CD14-positive monocyte (primary cell): Measurements from ENCODE around the gene COL19A1. TPM values are rescaled to one million over a fixed set of nuclear protein-coding genes. Genes with fewer than 3 reads are reported as not detected.

Source experiments
- DNase-seq, 3 donors: peaks; one replicate each; pipeline ENCODE4 v3.0.0-alpha.2; 2011 to 2022
- H2AFZ ChIP-seq: 2 replicates; pipeline ENCODE4 v1.6.0; 2012; ENCODE audit warnings: mild to moderate bottlenecking, low read depth, low read length, inconsistent platforms; ENCODE audit not compliant: insufficient read depth, poor library complexity, severe bottlenecking
- H3K27ac ChIP-seq, 2 donors: 1 replicate in 1 of 2; 2 replicates in 1 of 2; pipeline ENCODE4 v1.5.1; 2012 to 2013; ENCODE audit warnings: low read length in 2 of 2, control low read depth in 1 of 2, inconsistent platforms in 1 of 2, low read depth in 1 of 2, mild to moderate bottlenecking in 1 of 2
- H3K27me3 ChIP-seq, 2 donors: one replicate each; pipeline versions ENCODE4 v1.6.0 to v1.6.1; 2011 to 2013; ENCODE audit warnings: low read length in 2 of 2; ENCODE audit not compliant: control insufficient read depth in 2 of 2, insufficient read depth in 2 of 2
- H3K36me3 ChIP-seq, 2 donors: replicated peaks in 1 of 2; 1 replicate in 1 of 2; 2 replicates in 1 of 2; pipeline versions ENCODE4 v1.5.1 to v1.6.1; 2012 to 2013; ENCODE audit warnings: low read length in 2 of 2, control low read depth in 1 of 2, inconsistent platforms in 1 of 2, mild to moderate bottlenecking in 1 of 2; ENCODE audit not compliant: insufficient read depth in 2 of 2, control insufficient read depth in 1 of 2
- H3K4me1 ChIP-seq, 2 donors: 1 replicate in 1 of 2; 2 replicates in 1 of 2; pipeline versions ENCODE4 v1.5.1 to v1.6.1; 2012 to 2013; ENCODE audit warnings: low read length in 2 of 2, control low read depth in 1 of 2, inconsistent platforms in 1 of 2, mild to moderate bottlenecking in 1 of 2, moderate library complexity in 1 of 2; ENCODE audit not compliant: insufficient read depth in 2 of 2, control insufficient read depth in 1 of 2
- H3K4me2 ChIP-seq: replicated peaks from 2 replicates; pipeline ENCODE3; 2012; ENCODE audit warnings: low read length, moderate library complexity, mild to moderate bottlenecking; ENCODE audit not compliant: poor library complexity, severe bottlenecking; ENCODE audit errors: extremely low read depth
- H3K4me3 ChIP-seq, 3 experiments: fragments of 200-600 bp in 1 of 3; sonication (generic) in 1 of 3; replicated peaks in 1 of 3; 1 replicate in 2 of 3; 2 replicates in 1 of 3; pipeline ENCODE4 v1.5.1; 2011 to 2013; ENCODE audit warnings: low read length in 3 of 3, mild to moderate bottlenecking in 3 of 3, control low read depth in 2 of 3, low read depth in 2 of 3, inconsistent platforms in 1 of 3, moderate library complexity in 1 of 3
- H3K79me2 ChIP-seq: 2 replicates; pipeline ENCODE4 v1.6.0; 2012; ENCODE audit warnings: mild to moderate bottlenecking, control low read depth, inconsistent platforms, low read length, moderate library complexity; ENCODE audit not compliant: insufficient read depth
- H3K9ac ChIP-seq: 2 replicates; pipeline ENCODE4 v1.6.0; 2017; ENCODE audit warnings: low read length, mild to moderate bottlenecking; ENCODE audit not compliant: insufficient read depth, poor library complexity, severe bottlenecking
- H3K9me3 ChIP-seq, 2 donors: replicated peaks in 1 of 2; 1 replicate in 1 of 2; 2 replicates in 1 of 2; pipeline versions ENCODE4 v1.5.1 to v1.6.1; 2012 to 2013; ENCODE audit warnings: low read length in 2 of 2, control low read depth in 1 of 2; ENCODE audit not compliant: control insufficient read depth in 1 of 2, insufficient read depth in 1 of 2
- H4K20me1 ChIP-seq: 2 replicates; pipeline ENCODE4 v1.6.0; 2012; ENCODE audit warnings: mild to moderate bottlenecking, low read length, control low read depth, moderate library complexity; ENCODE audit not compliant: insufficient read depth
- H3K27ac Mint-ChIP-seq, 7 donors: one replicate each; pipeline ENCODE4 v1.8.0; 2020; ENCODE audit warnings: mild to moderate bottlenecking in 7 of 7, mixed read lengths in 7 of 7, moderate library complexity in 6 of 7, inconsistent platforms in 2 of 7
- H3K27me3 Mint-ChIP-seq, 3 donors: one replicate each; pipeline ENCODE4 v1.8.0; 2021 to 2022; ENCODE audit warnings: low read depth in 3 of 3, mild to moderate bottlenecking in 3 of 3, mixed read lengths in 3 of 3, moderate library complexity in 3 of 3, inconsistent platforms in 1 of 3
- H3K36me3 Mint-ChIP-seq, 2 donors: one replicate each; pipeline ENCODE4 v1.8.0; 2020; ENCODE audit warnings: mixed read lengths in 2 of 2, inconsistent platforms in 1 of 2, mild to moderate bottlenecking in 1 of 2
- H3K4me1 Mint-ChIP-seq: one replicate; pipeline ENCODE4 v1.8.0; 2020; ENCODE audit warnings: mild to moderate bottlenecking, mixed read lengths
- H3K4me3 Mint-ChIP-seq, 2 donors: one replicate each; pipeline ENCODE4 v1.8.0; 2020; ENCODE audit warnings: mild to moderate bottlenecking in 2 of 2, mixed read lengths in 2 of 2, moderate library complexity in 1 of 2
- H3K9me3 Mint-ChIP-seq, 7 donors: one replicate each; pipeline ENCODE4 v1.8.0; 2020 to 2022; ENCODE audit warnings: mixed read lengths in 7 of 7, mild to moderate bottlenecking in 6 of 7, moderate library complexity in 6 of 7, inconsistent platforms in 2 of 7
- WGBS: methylation state at CpG from one replicate; pipeline ENCODE4 v1.1.5; 2013; ENCODE audit warnings: missing lambda C conversion rate; ENCODE audit not compliant: insufficient coverage; 5-methylcytosine and 5-hydroxymethylcytosine counted together
- intact Hi-C, 2 donors: fragments of 100-400 bp; cut with micrococcal nuclease; formaldehyde crosslinking; loops; one replicate each; pipeline versions ENCODE4 v1.15.0 to v1.15.1; 2023
- polyA plus RNA-seq, 3 donors: library from polyadenylated mRNA; depleted of rRNA in 1 of 3; unstranded in 2 of 3; stranded (reverse) in 1 of 3; fragments of 300-500 nt in 2 of 3; fragments of >200 nt in 1 of 3; fragmentation: Illumina TruSeq in 2 of 3; gene quantifications; 1 replicate in 2 of 3; 2 replicates in 1 of 3; pipeline ENCODE4 v1.2.3, GENCODE V29; 2012 to 2021
- TF ChIP-seq, protein P1 (sequence below): fragments of 200-600 bp; IDR thresholded peaks from one replicate; pipeline ENCODE4 v1.8.0; 2022; ENCODE audit warnings: antibody characterized with exemption, mild to moderate bottlenecking

The COL19A1 gene
- polyA plus RNA-seq, 3 donors: not detected

- Histone ChIP-seq H3K36me3 (no peaks in the 10 kb centered on the region), H3K4me1 (no peaks in the 10 kb centered on the region), H3K4me3 (no peak overlapping the region), H3K9me3 (no peaks in the 10 kb centered on the region), H3K79me2 (no peaks in the 10 kb centered on the region), H4K20me1 (no peaks in the 10 kb centered on the region), H3K4me2 (no peak overlapping the region), H3K9ac (no peak overlapping the region), H3K27ac (no peak overlapping the region), H2AFZ (no peak overlapping the region), H3K27me3 (no peaks in the 10 kb centered on the region)
- Mint-ChIP-seq H3K27ac (no peak overlapping the region), H3K4me3 (no peak overlapping the region), H3K36me3 (no peaks in the 10 kb centered on the region), H3K9me3 (peaks cover 0 to 2% (median 0%) of the 10 kb centered on the region in 7 donors), H3K4me1 (no peaks in the 10 kb centered on the region), H3K27me3 (peaks cover 2 to 5% (median 3%) of the 10 kb centered on the region in 3 donors)
- no peak for DNase-seq
- 83% methylated on average over 5 of the region's 7 CpGs for WGBS
- TF ChIP-seq, protein P1, sequence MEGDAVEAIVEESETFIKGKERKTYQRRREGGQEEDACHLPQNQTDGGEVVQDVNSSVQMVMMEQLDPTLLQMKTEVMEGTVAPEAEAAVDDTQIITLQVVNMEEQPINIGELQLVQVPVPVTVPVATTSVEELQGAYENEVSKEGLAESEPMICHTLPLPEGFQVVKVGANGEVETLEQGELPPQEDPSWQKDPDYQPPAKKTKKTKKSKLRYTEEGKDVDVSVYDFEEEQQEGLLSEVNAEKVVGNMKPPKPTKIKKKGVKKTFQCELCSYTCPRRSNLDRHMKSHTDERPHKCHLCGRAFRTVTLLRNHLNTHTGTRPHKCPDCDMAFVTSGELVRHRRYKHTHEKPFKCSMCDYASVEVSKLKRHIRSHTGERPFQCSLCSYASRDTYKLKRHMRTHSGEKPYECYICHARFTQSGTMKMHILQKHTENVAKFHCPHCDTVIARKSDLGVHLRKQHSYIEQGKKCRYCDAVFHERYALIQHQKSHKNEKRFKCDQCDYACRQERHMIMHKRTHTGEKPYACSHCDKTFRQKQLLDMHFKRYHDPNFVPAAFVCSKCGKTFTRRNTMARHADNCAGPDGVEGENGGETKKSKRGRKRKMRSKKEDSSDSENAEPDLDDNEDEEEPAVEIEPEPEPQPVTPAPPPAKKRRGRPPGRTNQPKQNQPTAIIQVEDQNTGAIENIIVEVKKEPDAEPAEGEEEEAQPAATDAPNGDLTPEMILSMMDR: no peak
- intact Hi-C loops: no loop called here
Observed at GRCh38 chr6:70241991-70242420, 375.6 kb downstream of the COL19A1 start.

- DNase-seq: no peak
- 80% methylated on average over 2 of the region's 7 CpGs for WGBS
- no peaks in the 10 kb centered on the region for H4K20me1 ChIP-seq
Observed at GRCh38 chr6:70246118-70246517, 379.8 kb downstream of the COL19A1 start.

More at GRCh38 chr6:70246118-70246517, 379.8 kb downstream of the COL19A1 start:
- Mint-ChIP-seq H3K27me3 (peaks cover 4 to 6% (median 5%) of the 10 kb centered on the region in 3 donors), H3K4me3 (no peak overlapping the region), H3K4me1 (no peaks in the 10 kb centered on the region), H3K9me3 (peaks cover 0 to 2% (median 0%) of the 10 kb centered on the region in 7 donors), H3K36me3 (no peaks in the 10 kb centered on the region), H3K27ac (no peak overlapping the region)
- H3K27me3 ChIP-seq: no peaks in the 10 kb centered on the region
- H3K4me1 ChIP-seq: no peaks in the 10 kb centered on the region
- TF ChIP-seq, protein P1: no peak
- H3K27ac ChIP-seq: no peak overlapping the region
- H3K9ac ChIP-seq: no peak overlapping the region
- intact Hi-C loops: no loop called here
- H3K4me2 ChIP-seq: no peak overlapping the region
- H3K9me3 ChIP-seq: no peaks in the 10 kb centered on the region
- H3K36me3 ChIP-seq: no peaks in the 10 kb centered on the region
- no peak overlapping the region for H2AFZ ChIP-seq
- H3K4me3 ChIP-seq: no peak overlapping the region
- H3K79me2 ChIP-seq: no peaks in the 10 kb centered on the region
